PC-9 (cell line): ENCODE results near the gene DCTN4. TPM values are rescaled to one million over a fixed set of nuclear protein-coding genes. Genes with fewer than 3 reads are reported as not detected.

Source experiments
- BruUV-seq: library from RNA; stranded (reverse); fragments of 400-500 nt; replicated peaks from 2 replicates; lab custom pipeline; 2021; lab: Mats Ljungman, UMichigan
- CTCF ChIA-PET: fragments of 300-600 bp; sonication (Branson Sonifier 250); formaldehyde crosslinking; loops from one replicate; lab custom pipeline; 2022; ENCODE audit warnings: antibody characterized with exemption; lab: Charles Lee
- POLR2A ChIA-PET: fragments of 300-600 bp; sonication (Branson Sonifier 250); formaldehyde crosslinking; loops from one replicate; lab custom pipeline; 2022; ENCODE audit warnings: antibody characterized with exemption; ENCODE audit not compliant: unreplicated experiment; lab: Charles Lee
- DNase-seq, 2 experiments: peaks; one replicate each; pipeline versions ENCODE4 v3.0.0 to v3.0.0-alpha.2; 2015 to 2022; ENCODE audit warnings: mixed read lengths in 1 of 2
- H2AFZ ChIP-seq: fragments of 200-600 bp; sonication (generic); 2 replicates; pipeline ENCODE4 v1.8.1; 2017; ENCODE audit warnings: antibody characterized with exemption
- H3F3A ChIP-seq: fragments of 200-600 bp; sonication (generic); 2 replicates; pipeline ENCODE4 v1.8.1; 2017; ENCODE audit warnings: antibody characterized with exemption, mild to moderate bottlenecking, low read depth; ENCODE audit not compliant: insufficient read depth
- H3K27ac ChIP-seq: fragments of 200-600 bp; sonication (generic); 2 replicates; pipeline ENCODE4 v1.6.1; 2016; ENCODE audit warnings: mixed run types
- H3K27me3 ChIP-seq: fragments of 200-600 bp; sonication (generic); 2 replicates; pipeline ENCODE4 v1.6.1; 2016; ENCODE audit warnings: low read depth, mixed run types; ENCODE audit not compliant: insufficient read depth
- H3K36me3 ChIP-seq: fragments of 200-600 bp; sonication (generic); 2 replicates; pipeline ENCODE4 v1.6.1; 2016; ENCODE audit warnings: low read depth, mixed run types
- H3K4me1 ChIP-seq: fragments of 200-600 bp; sonication (generic); replicated peaks from 2 replicates; pipeline ENCODE4 v1.6.1; 2016; ENCODE audit warnings: mixed run types; ENCODE audit not compliant: insufficient read depth
- H3K4me2 ChIP-seq: fragments of 200-600 bp; sonication (generic); 2 replicates; pipeline ENCODE4 v1.6.1; 2017; ENCODE audit warnings: mixed run types
- H3K4me3 ChIP-seq: fragments of 200-600 bp; sonication (generic); 2 replicates; pipeline ENCODE4 v1.6.1; 2016; ENCODE audit warnings: mixed run types
- H3K79me2 ChIP-seq: fragments of 200-600 bp; sonication (generic); 2 replicates; pipeline ENCODE4 v1.6.1; 2017; ENCODE audit warnings: low read depth, mixed run types
- H3K9me2 ChIP-seq: fragments of 200-600 bp; sonication (generic); 2 replicates; pipeline ENCODE4 v1.8.1; 2017; ENCODE audit warnings: mild to moderate bottlenecking; ENCODE audit not compliant: insufficient read depth
- H3K9me3 ChIP-seq: fragments of 200-600 bp; sonication (generic); 2 replicates; pipeline ENCODE4 v1.8.1; 2016; ENCODE audit warnings: low read depth; ENCODE audit not compliant: insufficient read depth
- H4K20me1 ChIP-seq: fragments of 200-600 bp; sonication (generic); 2 replicates; pipeline ENCODE4 v1.8.1; 2017; ENCODE audit not compliant: insufficient read depth
- EZH2 ChIP-seq: fragments of 200-600 bp; sonication (generic); IDR thresholded peaks from 2 replicates; pipeline ENCODE4 v1.8.0; 2017; ENCODE audit warnings: antibody characterized with exemption, low read depth
- intact Hi-C: fragments of 100-400 bp; cut with micrococcal nuclease; formaldehyde crosslinking; loops from one replicate; pipeline ENCODE4 v1.10.0; 2022; ENCODE audit not compliant: unreplicated experiment
- total RNA-seq: library from RNA; stranded (reverse); gene quantifications from 2 replicates; pipeline ENCODE4 v1.2.3, GENCODE V29; 2021
- TF ChIP-seq, protein P1 (sequence below): fragments of 200-600 bp; sonication (generic); conservative IDR thresholded peaks from 2 replicates; pipeline ENCODE4 v1.6.1; 2017; ENCODE audit warnings: mixed run types, antibody characterized with exemption, mild to moderate bottlenecking, moderate library complexity

DCTN4 gene
- total RNA-seq, 1 experiment from 2014 or later, result 49.1 TPM

DNA sequence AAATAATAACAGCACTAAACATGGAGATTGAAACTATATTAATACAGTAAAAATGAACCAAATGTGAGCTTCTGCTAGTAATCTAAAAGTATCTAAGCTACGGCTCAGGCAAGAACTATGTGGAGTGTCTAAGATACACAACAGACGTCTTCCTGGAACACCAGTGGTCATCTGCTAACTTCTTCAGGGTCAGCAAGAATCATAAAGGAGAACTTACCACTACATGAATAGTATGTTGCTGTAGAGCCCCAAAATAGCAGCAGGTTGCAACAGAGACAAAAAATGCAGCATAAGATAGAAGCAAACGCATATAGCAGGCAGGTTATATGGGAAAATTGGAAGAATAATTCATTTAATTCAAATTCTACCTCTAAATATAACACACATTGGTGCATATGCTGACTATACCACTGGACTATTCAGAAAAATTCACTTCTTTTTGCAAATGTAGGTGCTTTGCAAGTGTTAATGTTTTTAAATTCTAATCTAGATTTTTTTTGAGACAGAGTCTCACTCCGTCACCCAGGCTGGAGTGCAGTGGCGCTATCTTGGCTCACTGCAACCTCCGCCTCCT lies 27.1 kb downstream of the DCTN4 start:
- Histone ChIP-seq H3K79me2 (peaks cover 17% of the 10 kb centered on the region; the same call in 1 of the 2 replicates), H3K4me3 (no peak overlapping the region), H3K27me3 (no peaks in the 10 kb centered on the region), H3F3A (no peaks in the 10 kb centered on the region), H3K36me3 (peaks cover 47% of the 10 kb centered on the region), H3K9me3 (no peaks in the 10 kb centered on the region), H3K9me2 (no peaks in the 10 kb centered on the region), H3K4me1 (no peaks in the 10 kb centered on the region), H2AFZ (no peak overlapping the region), H3K4me2 (no peak overlapping the region), H4K20me1 (no peaks in the 10 kb centered on the region; the same call in 1 of the 2 replicates), H3K27ac (no peak overlapping the region)
- CTCF ChIA-PET, result no interaction called here
- BruUV-seq, result no TSS peak
- no peak for DNase-seq
- TF ChIP-seq, protein P1, sequence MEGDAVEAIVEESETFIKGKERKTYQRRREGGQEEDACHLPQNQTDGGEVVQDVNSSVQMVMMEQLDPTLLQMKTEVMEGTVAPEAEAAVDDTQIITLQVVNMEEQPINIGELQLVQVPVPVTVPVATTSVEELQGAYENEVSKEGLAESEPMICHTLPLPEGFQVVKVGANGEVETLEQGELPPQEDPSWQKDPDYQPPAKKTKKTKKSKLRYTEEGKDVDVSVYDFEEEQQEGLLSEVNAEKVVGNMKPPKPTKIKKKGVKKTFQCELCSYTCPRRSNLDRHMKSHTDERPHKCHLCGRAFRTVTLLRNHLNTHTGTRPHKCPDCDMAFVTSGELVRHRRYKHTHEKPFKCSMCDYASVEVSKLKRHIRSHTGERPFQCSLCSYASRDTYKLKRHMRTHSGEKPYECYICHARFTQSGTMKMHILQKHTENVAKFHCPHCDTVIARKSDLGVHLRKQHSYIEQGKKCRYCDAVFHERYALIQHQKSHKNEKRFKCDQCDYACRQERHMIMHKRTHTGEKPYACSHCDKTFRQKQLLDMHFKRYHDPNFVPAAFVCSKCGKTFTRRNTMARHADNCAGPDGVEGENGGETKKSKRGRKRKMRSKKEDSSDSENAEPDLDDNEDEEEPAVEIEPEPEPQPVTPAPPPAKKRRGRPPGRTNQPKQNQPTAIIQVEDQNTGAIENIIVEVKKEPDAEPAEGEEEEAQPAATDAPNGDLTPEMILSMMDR, result no peak
- no peak for TF ChIP-seq EZH2
- intact Hi-C loops, result no loop called here
- POLR2A ChIA-PET, result no interaction called here

DNA sequence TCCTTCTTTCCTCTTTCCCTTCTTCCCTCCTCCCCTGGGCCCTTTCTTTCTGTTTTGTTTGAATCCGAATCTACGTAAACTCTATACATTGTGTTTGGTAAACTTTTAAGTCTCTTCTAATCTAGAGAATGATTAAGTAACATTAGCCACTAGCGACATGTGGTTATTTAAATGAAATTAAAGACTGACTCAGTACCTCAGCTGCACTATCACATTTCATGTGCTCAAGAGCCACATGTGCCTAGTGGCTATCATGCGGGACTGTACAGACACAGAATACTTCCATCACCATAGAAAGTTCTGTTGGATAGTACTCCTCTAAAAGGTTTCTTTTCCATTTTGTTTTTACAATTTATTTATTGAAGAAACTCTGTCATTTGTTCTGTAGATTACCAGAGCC lies 29.0 kb downstream of the DCTN4 start:
- Histone ChIP-seq H3F3A (no peaks in the 10 kb centered on the region), H3K4me1 (no peaks in the 10 kb centered on the region), H2AFZ (no peak overlapping the region), H3K9me2 (no peaks in the 10 kb centered on the region), H3K9me3 (no peaks in the 10 kb centered on the region), H3K27ac (no peak overlapping the region), H3K4me3 (no peak overlapping the region), H3K36me3 (peaks cover 50% of the 10 kb centered on the region), H3K79me2 (peaks cover 2% of the 10 kb centered on the region; the same call in 1 of the 2 replicates), H4K20me1 (no peaks in the 10 kb centered on the region; the same call in 1 of the 2 replicates), H3K4me2 (no peak overlapping the region), H3K27me3 (no peaks in the 10 kb centered on the region)
- TF ChIP-seq EZH2, result no peak
- TF ChIP-seq, protein P1, result no peak
- DNase-seq, result no peak
- ChIA-PET CTCF (no interaction called here), POLR2A (no interaction called here)
- no TSS peak for BruUV-seq
- intact Hi-C loops, result loop anchor here (10.0 kb wide), 1 partner anchor 435 kb away; no protein-coding TSS in a partner anchor

DNA sequence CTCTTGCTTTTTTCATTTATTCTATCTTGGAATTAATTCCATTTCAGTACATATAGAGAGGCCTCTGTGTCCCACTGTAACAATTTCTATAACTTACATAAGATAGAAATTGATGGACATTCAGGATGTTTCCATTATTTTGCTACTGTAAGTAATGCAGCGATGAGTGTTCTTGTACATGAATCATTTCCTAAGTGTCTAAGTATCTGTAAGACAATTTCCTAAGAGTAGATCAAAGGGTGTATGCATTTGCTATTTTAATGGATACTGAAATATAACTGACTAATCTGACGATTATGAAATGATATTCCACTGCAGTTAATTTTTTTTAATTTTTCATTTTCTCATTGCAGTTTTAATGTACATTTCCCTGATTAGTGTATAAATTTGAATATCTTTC lies 35.0 kb downstream of the DCTN4 start:
- H3K4me1 ChIP-seq, result no peaks in the 10 kb centered on the region
- H3K27ac ChIP-seq, result no peak overlapping the region
- H2AFZ ChIP-seq, result no peak overlapping the region
- no peak overlapping the region for H3K4me2 ChIP-seq
- DNase-seq, result no peak
- H3K9me3 ChIP-seq, result no peaks in the 10 kb centered on the region
- H3K27me3 ChIP-seq, result no peaks in the 10 kb centered on the region
- intact Hi-C loops, result loop anchor here (10.0 kb wide), 1 partner anchor 441 kb away; no protein-coding TSS in a partner anchor
- no peaks in the 10 kb centered on the region for H3K9me2 ChIP-seq
- POLR2A ChIA-PET, result no interaction called here
- BruUV-seq, result no TSS peak
- no peaks in the 10 kb centered on the region for H3F3A ChIP-seq
- TF ChIP-seq, protein P1, result no peak
- TF ChIP-seq EZH2, result no peak
- H4K20me1 ChIP-seq, result no peaks in the 10 kb centered on the region; the same call in 1 of the 2 replicates
- no peak overlapping the region for H3K4me3 ChIP-seq
- H3K36me3 ChIP-seq, result peaks cover 40% of the 10 kb centered on the region
- no peaks in the 10 kb centered on the region for H3K79me2 ChIP-seq
- CTCF ChIA-PET, result no interaction called here
